H1 (cell line): ENCODE data around the gene DOCK8. TPM values are rescaled to one million over a fixed set of nuclear protein-coding genes. Genes with fewer than 3 reads are reported as not detected.

Experiments used
- CTCF ChIA-PET: fragments of 300-600 bp; sonication (Branson Sonifier 250); formaldehyde crosslinking; loops from one replicate; lab custom pipeline; 2021; ENCODE audit not compliant: partially characterized antibody; lab: Charles Lee
- POLR2A ChIA-PET: fragments of 300-600 bp; sonication (Branson Sonifier 250); formaldehyde crosslinking; loops from one replicate; lab custom pipeline; 2021; ENCODE audit warnings: inconsistent platforms; ENCODE audit not compliant: partially characterized antibody; lab: Charles Lee
- DNase-seq, 2 experiments: peaks; one replicate each; pipeline versions ENCODE4 v3.0.0 to v3.0.0-alpha.2; 2010 to 2022; ENCODE audit warnings: low spot score in 2 of 2, low read depth in 1 of 2, mixed read lengths in 1 of 2
- FAIRE-seq: peaks from 2 replicates; lab custom pipeline; 2011; peaks lifted over from hg19 to GRCh38; lab: Jason Lieb, UNC
- H2AFZ ChIP-seq: 2 replicates; pipeline ENCODE4 v1.8.1; 2012; ENCODE audit warnings: low read length, inconsistent platforms
- H2AK5ac ChIP-seq: 2 replicates; pipeline ENCODE4 v1.6.1; 2013; ENCODE audit warnings: low read depth, low read length
- H2BK120ac ChIP-seq: replicated peaks from 2 replicates; pipeline ENCODE3; 2013; ENCODE audit warnings: low read depth, low read length, inconsistent platforms
- H2BK12ac ChIP-seq: 2 replicates; pipeline ENCODE4 v1.6.1; 2013; ENCODE audit warnings: low read depth, low read length
- H2BK15ac ChIP-seq: 2 replicates; pipeline ENCODE4 v1.6.1; 2013; ENCODE audit warnings: low read length
- H2BK20ac ChIP-seq: 2 replicates; pipeline ENCODE4 v1.6.1; 2013; ENCODE audit warnings: low read length
- H2BK5ac ChIP-seq: 2 replicates; pipeline ENCODE4 v1.6.1; 2013; ENCODE audit warnings: low read depth, low read length
- H3K14ac ChIP-seq: 2 replicates; pipeline ENCODE4 v1.6.1; 2013; ENCODE audit warnings: inconsistent platforms; ENCODE audit not compliant: insufficient read length
- H3K18ac ChIP-seq: 2 replicates; pipeline ENCODE4 v1.6.1; 2013; ENCODE audit warnings: low read length; ENCODE audit errors: extremely low read depth
- H3K23ac ChIP-seq: 2 replicates; pipeline ENCODE4 v1.6.1; 2013; ENCODE audit warnings: inconsistent platforms; ENCODE audit not compliant: insufficient read length
- H3K23me2 ChIP-seq: 2 replicates; pipeline ENCODE4 v1.6.1; 2013; ENCODE audit warnings: low read depth, low read length
- H3K27ac ChIP-seq: 2 replicates; pipeline ENCODE4 v1.6.1; 2011; ENCODE audit warnings: low read depth, low read length, inconsistent platforms
- H3K27me3 ChIP-seq, 4 experiments: replicated peaks in 1 of 4; 1 replicate in 1 of 4; 2 replicates in 3 of 4; pipeline versions ENCODE4 v1.6.1 to v1.8.1; 2011 to 2013; ENCODE audit warnings: low read length in 3 of 4, mild to moderate bottlenecking in 3 of 4, inconsistent platforms in 2 of 4, mixed read lengths in 2 of 4, moderate library complexity in 1 of 4; ENCODE audit not compliant: control insufficient read depth in 3 of 4, insufficient read depth in 3 of 4; ENCODE audit errors: extremely low read depth in 1 of 4
- H3K36me3 ChIP-seq, 4 experiments: 2 replicates each; pipeline versions ENCODE4 v1.6.1 to v1.8.1; 2011 to 2013; ENCODE audit warnings: mild to moderate bottlenecking in 4 of 4, low read length in 3 of 4, moderate library complexity in 2 of 4, control low read depth in 1 of 4, inconsistent platforms in 1 of 4; ENCODE audit not compliant: insufficient read depth in 4 of 4, control insufficient read depth in 2 of 4
- H3K4ac ChIP-seq: replicated peaks from 2 replicates; pipeline ENCODE3; 2013; ENCODE audit warnings: low read length, low read depth, mixed read lengths, inconsistent platforms; ENCODE audit not compliant: insufficient read length
- H3K4me1 ChIP-seq, 4 experiments: replicated peaks in 1 of 4; 1 replicate in 1 of 4; 2 replicates in 3 of 4; pipeline versions ENCODE4 v1.6.1 to v1.8.1; 2011 to 2013; ENCODE audit warnings: low read length in 3 of 4, inconsistent platforms in 2 of 4, mixed read lengths in 1 of 4; ENCODE audit not compliant: insufficient read depth in 4 of 4, control insufficient read depth in 3 of 4
- H3K4me2 ChIP-seq, 2 experiments: 2 replicates each; pipeline versions ENCODE4 v1.6.1 to v1.8.1; 2011 to 2013; ENCODE audit warnings: low read depth in 2 of 2, low read length in 2 of 2, control low read depth in 1 of 2, inconsistent platforms in 1 of 2, mild to moderate bottlenecking in 1 of 2; ENCODE audit not compliant: insufficient read depth in 1 of 2
- H3K4me3 ChIP-seq, 4 experiments: fragments of 200-600, 300-600 bp in 1 of 4; sonication (generic), shearing (Covaris generic), sonication (Bioruptor Twin) in 1 of 4; 2 replicates each; pipeline versions ENCODE4 v1.5.1 to v1.8.1; 2011 to 2016; ENCODE audit warnings: low read length in 4 of 4, low read depth in 3 of 4, control low read depth in 2 of 4, inconsistent platforms in 2 of 4, mild to moderate bottlenecking in 2 of 4, mixed read lengths in 1 of 4, moderate library complexity in 1 of 4; ENCODE audit not compliant: insufficient read depth in 2 of 4; ENCODE audit errors: extremely low read depth in 1 of 4
- H3K56ac ChIP-seq: replicated peaks from 2 replicates; pipeline ENCODE3; 2013; ENCODE audit warnings: low read depth, mild to moderate bottlenecking, mixed read lengths, low read length, inconsistent platforms; ENCODE audit not compliant: insufficient read length
- H3K79me1 ChIP-seq: 2 replicates; pipeline ENCODE4 v1.6.1; 2013; ENCODE audit warnings: low read depth, low read length, control low read depth
- H3K79me2 ChIP-seq, 2 experiments: 2 replicates each; pipeline versions ENCODE4 v1.6.1 to v1.8.1; 2012 to 2013; ENCODE audit warnings: low read length in 2 of 2, mild to moderate bottlenecking in 2 of 2, inconsistent platforms in 1 of 2; ENCODE audit not compliant: insufficient read depth in 2 of 2, control insufficient read depth in 1 of 2
- H3K9ac ChIP-seq, 4 experiments: replicated peaks in 1 of 4; 1 replicate in 1 of 4; 2 replicates in 3 of 4; pipeline versions ENCODE4 v1.6.1 to v1.8.1; 2011 to 2013; ENCODE audit warnings: low read depth in 3 of 4, low read length in 3 of 4, control low read depth in 2 of 4, mild to moderate bottlenecking in 2 of 4, moderate library complexity in 2 of 4, inconsistent platforms in 1 of 4; ENCODE audit errors: extremely low read depth in 1 of 4
- H3K9me3 ChIP-seq, 2 experiments: 2 replicates each; pipeline versions ENCODE4 v1.6.1 to v1.8.1; 2012 to 2013; ENCODE audit warnings: mild to moderate bottlenecking in 2 of 2, moderate library complexity in 2 of 2, control low read depth in 1 of 2, inconsistent platforms in 1 of 2, low read depth in 1 of 2, low read length in 1 of 2, mixed read lengths in 1 of 2; ENCODE audit not compliant: insufficient read depth in 2 of 2
- H4K20me1 ChIP-seq, 2 experiments: replicated peaks in 1 of 2; 2 replicates each; pipeline versions ENCODE3 to v1.8.1; 2011 to 2013; ENCODE audit warnings: inconsistent platforms in 2 of 2, low read length in 2 of 2, mild to moderate bottlenecking in 1 of 2; ENCODE audit not compliant: insufficient read depth in 2 of 2, control insufficient read depth in 1 of 2
- H4K5ac ChIP-seq: 2 replicates; pipeline ENCODE4 v1.6.1; 2013; ENCODE audit warnings: low read length, low read depth, mixed read lengths, inconsistent platforms; ENCODE audit not compliant: insufficient read length
- H4K8ac ChIP-seq: 2 replicates; pipeline ENCODE4 v1.8.0; 2013; ENCODE audit warnings: mild to moderate bottlenecking, moderate library complexity, low read length, inconsistent platforms; ENCODE audit not compliant: insufficient read depth; ENCODE audit errors: extremely low read depth
- H4K91ac ChIP-seq: replicated peaks from 2 replicates; pipeline ENCODE3; 2013; ENCODE audit warnings: low read length, mixed read lengths, inconsistent platforms; ENCODE audit not compliant: insufficient read length
- BCL11A ChIP-seq, 2 experiments: IDR thresholded peaks; one replicate each; pipeline ENCODE4 v1.6.1; 2011; ENCODE audit warnings: low read depth in 2 of 2, low read length in 2 of 2, mild to moderate bottlenecking in 2 of 2
- CEBPB ChIP-seq: IDR thresholded peaks from 2 replicates; pipeline ENCODE4 v1.6.1; 2012; ENCODE audit warnings: low read depth, low read length
- CTCF ChIP-seq, 3 experiments: IDR thresholded peaks; 1 replicate in 2 of 3; 2 replicates in 1 of 3; pipeline versions ENCODE4 v1.5.1 to v1.6.1; 2011; ENCODE audit warnings: low read length in 3 of 3, mild to moderate bottlenecking in 3 of 3, inconsistent platforms in 2 of 3, low read depth in 1 of 3, moderate library complexity in 1 of 3; ENCODE audit not compliant: insufficient read depth in 1 of 3; ENCODE audit errors: control extremely low read depth in 1 of 3
- EP300 ChIP-seq, 2 experiments: IDR thresholded peaks; 1 replicate in 1 of 2; 2 replicates in 1 of 2; pipeline ENCODE4 v1.6.1; 2011 to 2012; ENCODE audit warnings: low read depth in 2 of 2, low read length in 2 of 2, mild to moderate bottlenecking in 2 of 2, borderline replicate concordance in 1 of 2, inconsistent platforms in 1 of 2, moderate library complexity in 1 of 2
- MAFK ChIP-seq: IDR thresholded peaks from 2 replicates; pipeline ENCODE4 v1.6.1; 2012; ENCODE audit warnings: low read depth, mild to moderate bottlenecking, improper control_type of control experiment, low read length
- SAP30 ChIP-seq: fragments of 300-600 bp; sonication (generic); IDR thresholded peaks from 2 replicates; pipeline ENCODE4 v1.7.1; 2012; ENCODE audit warnings: low read length, moderate library complexity, mild to moderate bottlenecking, inconsistent platforms; ENCODE audit not compliant: insufficient read depth, insufficient replicate concordance
- SP1 ChIP-seq: IDR thresholded peaks from 2 replicates; pipeline ENCODE4 v1.6.1; 2011; ENCODE audit warnings: low read depth, low read length
- SP4 ChIP-seq: IDR thresholded peaks from 2 replicates; pipeline ENCODE4 v1.6.1; 2012; ENCODE audit warnings: low read length, inconsistent platforms
- TCF12 ChIP-seq: IDR thresholded peaks from 2 replicates; pipeline ENCODE4 v1.6.1; 2011; ENCODE audit warnings: low read depth, mild to moderate bottlenecking, low read length
- WGBS, 2 experiments: shearing (Covaris generic) in 1 of 2; methylation state at CpG; one replicate each; pipeline versions ENCODE4 v1.1.6 to v1.1.7; 2013 to 2015; ENCODE audit warnings: low lambda C conversion rate in 2 of 2, mixed read lengths in 2 of 2, inconsistent platforms in 1 of 2, low coverage in 1 of 2, missing lambda C conversion rate in 1 of 2; ENCODE audit not compliant: insufficient replicate concordance in 2 of 2, insufficient coverage in 1 of 2, insufficient read length in 1 of 2; ENCODE audit errors: extremely low coverage in 1 of 2, missing lambda C conversion rate in 1 of 2; 5-methylcytosine and 5-hydroxymethylcytosine counted together
- polyA plus RNA-seq, 7 experiments: library from polyadenylated mRNA; depleted of rRNA in 3 of 7; stranded (reverse) in 5 of 7; unstranded in 2 of 7; fragments of >200 nt in 5 of 7; fragments of 200-250 nt in 2 of 7; gene quantifications; 1 replicate in 5 of 7; 2 replicates in 1 of 7; 4 replicates in 1 of 7; pipeline versions ENCODE4 v1.2.1 to v1.2.3, GENCODE V29; 2011 to 2013; ENCODE audit warnings: missing spikeins in 2 of 7, mixed read lengths in 2 of 7
- total RNA-seq: library from RNA; stranded (reverse); fragmentation: NEBNext Ultra II Directional; extraction: Animal tissue kit (Norgen Biotek cat#: 25700); gene quantifications from 2 replicates; pipeline ENCODE4 v1.2.1, GENCODE V29; 2021
- TF ChIP-seq, protein P1 (sequence below): IDR thresholded peaks from 2 replicates; pipeline ENCODE4 v1.6.1; 2012; ENCODE audit warnings: inconsistent platforms

The DOCK8 gene
- total and polyA plus RNA-seq, 2 of the 8 experiments (the other 6 are each of a cell fraction or from before 2014, with no cell fraction given), result 0.57 to 2.0 TPM

DNA sequence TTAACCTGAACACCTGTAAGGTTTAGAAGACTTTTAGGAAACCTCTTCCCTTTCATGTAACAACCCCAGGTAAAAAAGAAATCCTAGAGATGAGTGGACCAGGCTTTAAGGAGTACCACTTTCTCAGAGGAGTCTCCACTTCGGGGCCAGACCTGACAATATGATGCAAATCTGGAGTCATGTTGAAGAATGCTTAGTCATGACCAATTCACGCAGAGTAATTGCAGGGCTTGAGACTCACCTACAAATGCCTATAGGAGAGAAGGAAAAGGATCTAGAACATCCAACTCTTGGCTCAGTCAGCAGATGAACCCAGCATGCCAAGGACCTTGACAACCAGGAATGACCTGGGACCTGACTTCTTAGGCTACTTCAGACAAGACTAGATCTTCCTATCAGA is 235.4 kb downstream of the DOCK8 start:
- WGBS, 2 experiments, result 72% methylated on average over 2 of the region's 2 CpGs; no CpG with 5 or more reads in 1 of the 2 experiments
- no peak overlapping the region for H2BK120ac ChIP-seq
- FAIRE-seq (no peak), DNase-seq (no peak)
- H3K9me3 ChIP-seq, result no peaks in the 10 kb centered on the region; a peak in 1 of 4 replicates
- H4K5ac ChIP-seq, result no peak overlapping the region
- H3K79me1 ChIP-seq, result no peaks in the 10 kb centered on the region
- POLR2A ChIA-PET, result no interaction called here
- H3K27me3 ChIP-seq, result no peaks in the 10 kb centered on the region
- no peak overlapping the region for H3K14ac ChIP-seq
- no peak overlapping the region for H3K4ac ChIP-seq
- H3K36me3 ChIP-seq, result no peaks in the 10 kb centered on the region
- no peak overlapping the region for H4K91ac ChIP-seq
- no peak overlapping the region for H2BK20ac ChIP-seq
- H3K18ac ChIP-seq, result no peak overlapping the region
- no peak overlapping the region for H3K9ac ChIP-seq
- H3K79me2 ChIP-seq, result no peaks in the 10 kb centered on the region
- H3K4me2 ChIP-seq, result no peak overlapping the region
- no peaks in the 10 kb centered on the region for H4K20me1 ChIP-seq
- no peak overlapping the region for H2BK5ac ChIP-seq
- CTCF ChIA-PET, result no interaction called here
- no peak overlapping the region for H3K23ac ChIP-seq
- no peak overlapping the region for H3K4me3 ChIP-seq
- H3K4me1 ChIP-seq, result no peaks in the 10 kb centered on the region; a peak in 1 of 7 replicates
- H3K56ac ChIP-seq, result no peak overlapping the region
- no peak overlapping the region for H2AK5ac ChIP-seq
- no peak overlapping the region for H4K8ac ChIP-seq
- H2AFZ ChIP-seq, result no peak overlapping the region
- H2BK12ac ChIP-seq, result no peak overlapping the region
- no peak overlapping the region for H3K27ac ChIP-seq
- no peak overlapping the region for H2BK15ac ChIP-seq
- no peaks in the 10 kb centered on the region for H3K23me2 ChIP-seq
- TF ChIP-seq TCF12, result no peak
- no peak for TF ChIP-seq SP1
- no peak for TF ChIP-seq CEBPB
- TF ChIP-seq SP4, result no peak
- TF ChIP-seq, protein P1, sequence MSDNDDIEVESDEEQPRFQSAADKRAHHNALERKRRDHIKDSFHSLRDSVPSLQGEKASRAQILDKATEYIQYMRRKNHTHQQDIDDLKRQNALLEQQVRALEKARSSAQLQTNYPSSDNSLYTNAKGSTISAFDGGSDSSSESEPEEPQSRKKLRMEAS, result no peak
- no peak for TF ChIP-seq MAFK
- no peak for TF ChIP-seq SAP30
- no peak for TF ChIP-seq CTCF (IDR thresholded peaks at IDR 0.05; ENCODE audit: control extremely low read depth in 1 of 3, insufficient read depth in 1 of 3, low read depth in 1 of 3, low read length in 3 of 3)
- TF ChIP-seq BCL11A (IDR thresholded peaks at IDR 0.05; ENCODE audit: low read depth in 2 of 2, low read length in 2 of 2), result no peak
- no peak for TF ChIP-seq EP300 (IDR thresholded peaks at IDR 0.05; ENCODE audit: borderline replicate concordance in 1 of 2, low read depth in 2 of 2, low read length in 2 of 2)
